Colonic mucosa (tissue), 4 donors: Measurements from ENCODE around the gene NQO2. TPM values are rescaled to one million over a fixed set of nuclear protein-coding genes. Genes with fewer than 3 reads are reported as not detected.

Experiments used
- DNase-seq: peaks from one replicate; pipeline ENCODE4 v3.0.0-alpha.2; 2020
- H3K27ac ChIP-seq: fragments of 200-600 bp; one replicate; pipeline ENCODE4 v1.8.0; 2021
- H3K27me3 ChIP-seq: fragments of 200-600 bp; one replicate; pipeline ENCODE4 v1.8.0; 2021
- H3K36me3 ChIP-seq: fragments of 200-600 bp; one replicate; pipeline ENCODE4 v1.8.0; 2021
- H3K4me1 ChIP-seq: fragments of 200-600 bp; one replicate; pipeline ENCODE4 v1.8.0; 2021; ENCODE audit warnings: mild to moderate bottlenecking
- H3K4me3 ChIP-seq: fragments of 200-600 bp; one replicate; pipeline ENCODE4 v1.8.0; 2021
- H3K9ac ChIP-seq, 2 donors: one replicate each; pipeline ENCODE4 v1.7.0; 2013; ENCODE audit warnings: control low read depth in 2 of 2, low read depth in 2 of 2, low read length in 2 of 2
- H3K9me3 ChIP-seq: fragments of 200-600 bp; one replicate; pipeline ENCODE4 v1.8.0; 2021
- intact Hi-C: fragments of 100-400 bp; cut with DNase I; formaldehyde crosslinking; loops from one replicate; pipeline ENCODE4 v1.14.1; 2022
- total RNA-seq, 2 donors: library from RNA; stranded (reverse); fragmentation: NEBNext Ultra II Directional in 1 of 2; extraction: Animal tissue kit (Norgen Biotek cat#: 25700) in 1 of 2; gene quantifications; one replicate each; pipeline ENCODE4 v1.2.1, GENCODE V29; 2021
- TF ChIP-seq, protein P1 (sequence below): fragments of 200-600 bp; IDR thresholded peaks from one replicate; pipeline ENCODE4 v1.8.0; 2022; ENCODE audit warnings: antibody characterized with exemption, mild to moderate bottlenecking
- donor health status: healthy.
- donor health status: DM: no; HTN: no; CAD: no.
- donor health status: DM: no; HTN: no; CAD: no.

The NQO2 gene
- total RNA-seq, 2 donors from 2014 or later, result 14.1 to 19.0 TPM

DNA sequence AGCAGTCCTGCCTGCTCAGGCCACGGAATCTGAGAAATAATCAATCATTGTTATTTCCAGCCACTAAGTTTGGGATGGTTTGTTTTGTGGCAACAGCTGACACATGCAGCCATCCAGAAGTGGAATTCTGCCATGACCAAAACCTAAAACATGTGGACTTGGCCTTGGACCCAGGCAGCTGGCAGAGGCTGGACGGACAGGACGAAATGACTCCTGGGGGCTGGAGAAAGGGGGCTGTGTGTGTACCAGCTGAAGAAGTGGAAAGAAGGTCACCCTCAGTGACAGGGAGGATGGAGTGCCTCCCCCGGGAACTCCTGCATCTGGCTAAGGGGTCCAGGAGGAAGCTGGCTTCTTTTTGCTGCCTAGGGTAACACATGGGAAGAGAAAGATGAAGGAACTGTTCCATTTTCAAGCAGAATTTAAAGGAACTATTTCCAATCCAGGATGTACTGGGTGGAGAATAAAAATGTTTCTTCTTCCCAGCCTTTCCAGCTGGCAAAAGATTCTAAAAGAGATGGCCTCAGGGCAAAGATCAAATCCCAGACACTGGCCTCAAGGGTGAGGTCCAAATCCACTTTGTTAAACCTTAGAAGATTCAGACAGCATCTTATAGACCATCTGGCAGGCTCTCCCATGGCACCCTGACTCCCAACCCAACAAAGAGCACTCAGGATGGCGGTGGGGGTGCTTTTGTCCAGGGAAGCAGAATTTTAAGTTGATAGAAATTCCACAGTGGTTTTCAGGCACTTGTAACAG is 42.6 kb upstream of the NQO2 start:
- Histone ChIP-seq H3K9ac (no peak overlapping the region), H3K9me3 (no peaks in the 10 kb centered on the region), H3K27ac (no peak overlapping the region), H3K4me3 (no peak overlapping the region), H3K27me3 (no peaks in the 10 kb centered on the region), H3K36me3 (no peaks in the 10 kb centered on the region), H3K4me1 (peaks cover 14% of the 10 kb centered on the region)
- intact Hi-C loops, result no loop called here
- DNase-seq, result no peak
- TF ChIP-seq, protein P1, sequence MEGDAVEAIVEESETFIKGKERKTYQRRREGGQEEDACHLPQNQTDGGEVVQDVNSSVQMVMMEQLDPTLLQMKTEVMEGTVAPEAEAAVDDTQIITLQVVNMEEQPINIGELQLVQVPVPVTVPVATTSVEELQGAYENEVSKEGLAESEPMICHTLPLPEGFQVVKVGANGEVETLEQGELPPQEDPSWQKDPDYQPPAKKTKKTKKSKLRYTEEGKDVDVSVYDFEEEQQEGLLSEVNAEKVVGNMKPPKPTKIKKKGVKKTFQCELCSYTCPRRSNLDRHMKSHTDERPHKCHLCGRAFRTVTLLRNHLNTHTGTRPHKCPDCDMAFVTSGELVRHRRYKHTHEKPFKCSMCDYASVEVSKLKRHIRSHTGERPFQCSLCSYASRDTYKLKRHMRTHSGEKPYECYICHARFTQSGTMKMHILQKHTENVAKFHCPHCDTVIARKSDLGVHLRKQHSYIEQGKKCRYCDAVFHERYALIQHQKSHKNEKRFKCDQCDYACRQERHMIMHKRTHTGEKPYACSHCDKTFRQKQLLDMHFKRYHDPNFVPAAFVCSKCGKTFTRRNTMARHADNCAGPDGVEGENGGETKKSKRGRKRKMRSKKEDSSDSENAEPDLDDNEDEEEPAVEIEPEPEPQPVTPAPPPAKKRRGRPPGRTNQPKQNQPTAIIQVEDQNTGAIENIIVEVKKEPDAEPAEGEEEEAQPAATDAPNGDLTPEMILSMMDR, result no peak

DNA sequence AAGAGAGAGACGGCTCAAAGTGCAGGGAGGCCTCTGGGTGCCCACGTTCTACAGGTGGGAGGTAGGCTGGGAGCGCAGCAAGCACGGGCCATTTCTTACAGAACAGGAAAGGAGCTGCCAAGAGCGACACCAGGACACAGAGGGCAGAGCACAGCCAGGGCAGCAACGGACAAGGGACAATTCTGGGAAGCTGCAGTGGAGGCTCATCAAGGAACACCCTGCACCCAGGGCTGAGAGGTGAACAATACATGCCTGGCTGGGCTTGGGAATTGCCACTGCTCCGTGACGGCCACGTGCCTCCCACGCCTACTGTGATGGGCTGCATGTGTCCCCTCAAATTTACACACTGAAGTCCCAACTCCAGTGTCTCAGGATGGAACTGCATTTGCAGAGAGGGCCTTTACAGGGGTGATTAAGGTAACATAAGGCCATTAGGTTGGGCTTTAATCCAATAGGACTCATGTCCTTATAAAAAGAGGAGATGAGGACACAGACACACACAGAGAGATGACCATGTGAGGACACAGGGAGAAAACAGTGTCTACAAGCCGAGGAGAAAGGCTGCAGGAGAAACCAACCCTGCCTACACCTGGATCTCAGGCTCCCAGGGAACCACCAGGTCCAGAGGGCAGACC is 41.9 kb upstream of the NQO2 start:
- DNase-seq, result no peak
- Histone ChIP-seq H3K9ac (no peak overlapping the region), H3K27me3 (no peaks in the 10 kb centered on the region), H3K4me3 (no peak overlapping the region), H3K9me3 (no peaks in the 10 kb centered on the region), H3K4me1 (peaks cover 10% of the 10 kb centered on the region), H3K27ac (no peak overlapping the region), H3K36me3 (no peaks in the 10 kb centered on the region)
- TF ChIP-seq, protein P1, result no peak
- intact Hi-C loops, result no loop called here

DNA sequence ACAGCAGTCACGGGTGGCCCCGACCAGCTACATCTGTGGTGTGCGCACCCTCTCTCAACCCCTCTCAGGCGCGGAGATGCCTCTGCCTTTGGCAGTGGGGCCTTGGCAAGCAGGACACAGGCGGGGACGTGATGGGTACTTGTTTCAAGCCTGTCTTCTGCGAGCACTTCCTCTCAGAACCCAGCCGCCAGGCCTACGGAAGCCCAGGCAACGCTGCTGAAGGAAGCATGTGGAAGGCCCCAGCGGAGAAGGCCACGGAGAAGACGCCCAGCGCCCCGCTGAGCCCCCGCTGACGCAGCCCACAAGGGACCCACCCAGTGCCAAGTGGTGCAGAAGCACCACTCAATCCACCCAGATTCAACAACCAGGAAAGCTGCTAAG is 41.4 kb upstream of the NQO2 start:
- Histone ChIP-seq H3K27ac (no peak overlapping the region), H3K9me3 (no peaks in the 10 kb centered on the region), H3K27me3 (no peaks in the 10 kb centered on the region), H3K36me3 (no peaks in the 10 kb centered on the region), H3K4me3 (no peak overlapping the region), H3K9ac (no peak overlapping the region), H3K4me1 (peaks cover 6% of the 10 kb centered on the region)
- DNase-seq, result no peak
- TF ChIP-seq, protein P1, result no peak
- intact Hi-C loops, result no loop called here

DNA sequence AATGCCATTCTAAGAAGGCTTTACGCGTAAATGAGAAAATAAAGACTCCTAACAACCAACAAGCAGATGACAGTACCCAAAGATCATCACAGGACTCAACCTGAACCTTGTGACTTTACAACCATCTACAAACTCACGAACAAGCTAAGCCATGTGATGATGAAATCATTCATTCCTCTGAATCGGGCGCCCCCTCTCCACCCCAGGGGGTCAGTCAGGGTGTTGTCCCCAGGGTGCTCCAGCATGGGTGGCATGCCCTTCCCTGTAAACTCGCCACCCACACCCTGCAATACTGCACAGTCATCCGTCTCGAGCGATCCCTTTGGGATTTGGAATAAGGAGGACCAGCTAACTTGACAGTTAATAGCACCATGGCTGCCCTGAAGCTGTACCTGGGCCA is 40.9 kb upstream of the NQO2 start:
- no peak overlapping the region for H3K27ac ChIP-seq

DNA sequence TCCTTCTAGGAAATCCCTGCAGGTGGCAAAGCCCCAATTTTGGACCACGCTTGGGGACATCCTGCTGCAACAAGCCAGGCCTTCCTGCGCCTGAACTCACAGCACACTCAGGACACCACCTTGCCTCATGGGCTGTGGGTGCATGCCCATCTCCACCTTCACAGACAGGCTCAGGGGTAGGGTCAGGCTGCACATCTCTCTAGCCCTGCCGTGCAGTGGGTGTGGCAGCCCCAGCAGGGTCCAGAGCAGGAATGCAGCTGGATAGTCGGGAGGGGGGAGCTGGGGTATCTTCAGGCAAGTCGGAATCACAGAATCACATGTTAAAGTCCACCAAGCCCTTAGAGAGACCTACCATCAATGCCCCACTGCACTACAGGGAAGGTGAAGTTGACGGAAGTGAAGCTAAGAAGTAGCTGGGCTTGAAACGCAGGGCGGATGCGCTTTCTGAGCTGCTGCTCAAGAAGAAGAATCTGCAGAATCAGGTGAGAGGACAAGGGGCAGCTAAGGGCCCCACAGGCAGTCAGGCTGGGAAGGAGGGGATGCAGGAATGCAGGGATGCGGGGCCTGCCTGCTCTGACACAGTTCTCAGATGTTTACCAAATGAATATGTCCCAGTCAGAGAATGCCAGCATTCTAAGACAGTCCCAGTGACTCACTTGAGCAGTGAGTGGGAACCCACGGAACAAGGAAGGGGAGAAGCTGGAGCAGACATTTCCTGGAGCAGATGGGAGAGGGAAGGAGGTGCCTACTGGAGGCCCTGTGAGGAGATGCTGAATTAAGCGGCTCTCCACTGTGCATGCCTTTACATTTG is 39.6 kb upstream of the NQO2 start:
- TF ChIP-seq, protein P1, result no peak
- H3K4me3 ChIP-seq, result no peak overlapping the region
- intact Hi-C loops, result no loop called here
- H3K9ac ChIP-seq, result peak overlapping the region in 1 of 2 donors; percentile 14
- no peak overlapping the region for H3K27ac ChIP-seq
- H3K4me1 ChIP-seq, result peaks cover 6% of the 10 kb centered on the region
- no peaks in the 10 kb centered on the region for H3K36me3 ChIP-seq
- no peaks in the 10 kb centered on the region for H3K27me3 ChIP-seq
- no peak for DNase-seq
- H3K9me3 ChIP-seq, result no peaks in the 10 kb centered on the region

More for the DNA sequence above, 40.9 kb upstream of the NQO2 start:
- Histone ChIP-seq H3K9ac (no peak overlapping the region), H3K27me3 (no peaks in the 10 kb centered on the region), H3K9me3 (no peaks in the 10 kb centered on the region), H3K4me3 (no peak overlapping the region), H3K36me3 (no peaks in the 10 kb centered on the region), H3K4me1 (peaks cover 6% of the 10 kb centered on the region)
- DNase-seq, result no peak
- TF ChIP-seq, protein P1, result no peak
- intact Hi-C loops, result no loop called here
